Smooth muscle cell (in vitro differentiated cells): ENCODE measurements around the gene CTNNA1. TPM values are rescaled to one million over a fixed set of nuclear protein-coding genes. Genes with fewer than 3 reads are reported as not detected.

Experiments used
- DNase-seq: peaks from one replicate; lab custom pipeline; 2025; ENCODE audit not compliant: unreplicated experiment; lab: John Stamatoyannopoulos, UW
- H2AFZ ChIP-seq: fragments of 200-600 bp; sonication (generic); 2 replicates; pipeline ENCODE4 v1.6.0; 2016; ENCODE audit warnings: antibody characterized with exemption, low read depth, mild to moderate bottlenecking
- H3F3A ChIP-seq: fragments of 200-600 bp; sonication (generic); 2 replicates; pipeline ENCODE4 v1.6.0; 2017; ENCODE audit warnings: antibody characterized with exemption, low read depth
- H3K27ac ChIP-seq: fragments of 200-600 bp; sonication (generic); 2 replicates; pipeline ENCODE4 v1.5.1; 2016; ENCODE audit warnings: low read depth, mild to moderate bottlenecking
- H3K27me3 ChIP-seq: fragments of 200-600 bp; sonication (generic); 2 replicates; pipeline ENCODE4 v1.6.1; 2016; ENCODE audit warnings: low read depth, mild to moderate bottlenecking
- H3K36me3 ChIP-seq: fragments of 200-600 bp; sonication (generic); 2 replicates; pipeline ENCODE4 v1.5.1; 2016; ENCODE audit warnings: low read depth
- H3K4me1 ChIP-seq: fragments of 200-600 bp; sonication (generic); 2 replicates; pipeline ENCODE4 v1.5.1; 2016; ENCODE audit warnings: low read depth
- H3K4me2 ChIP-seq: fragments of 200-600 bp; sonication (generic); 2 replicates; pipeline ENCODE4 v1.6.0; 2016; ENCODE audit warnings: mild to moderate bottlenecking
- H3K4me3 ChIP-seq: fragments of 200-600 bp; sonication (generic); 2 replicates; pipeline ENCODE4 v1.5.1; 2016; ENCODE audit warnings: mild to moderate bottlenecking
- H3K79me2 ChIP-seq: fragments of 200-600 bp; sonication (generic); 2 replicates; pipeline ENCODE4 v1.6.0; 2016; ENCODE audit warnings: low read depth, mild to moderate bottlenecking
- H3K9ac ChIP-seq: fragments of 200-600 bp; sonication (generic); 2 replicates; pipeline ENCODE4 v1.6.0; 2016; ENCODE audit warnings: low read depth
- H3K9me3 ChIP-seq: fragments of 200-600 bp; sonication (generic); replicated peaks from 2 replicates; pipeline ENCODE4 v1.5.1; 2016; ENCODE audit warnings: low read depth
- H4K20me1 ChIP-seq: fragments of 200-600 bp; sonication (generic); 2 replicates; pipeline ENCODE4 v1.6.0; 2016; ENCODE audit warnings: low read depth
- CTCF ChIP-seq: fragments of 200-600 bp; sonication (generic); IDR thresholded peaks from 2 replicates; pipeline ENCODE4 v1.5.1; 2017; ENCODE audit warnings: borderline replicate concordance, mild to moderate bottlenecking, antibody characterized with exemption; ENCODE audit not compliant: insufficient read depth, poor library complexity, severe bottlenecking
- WGBS: methylation state at CpG from one replicate; pipeline ENCODE4 v1.1.7; 2016; ENCODE audit warnings: low lambda C conversion rate; 5-methylcytosine and 5-hydroxymethylcytosine counted together
- polyA plus RNA-seq: library from polyadenylated mRNA; unstranded; fragments of >200 nt; fragmentation: Nextera tagmentation; extraction: Ambion mirVana; gene quantifications from 2 replicates; pipeline ENCODE4 v1.2.1, GENCODE V29; 2016
- total RNA-seq: library from RNA; depleted of rRNA; stranded (reverse); fragments of >200 nt; gene quantifications from 2 replicates; pipeline ENCODE4 v1.2.3, GENCODE V29; 2014

CTNNA1 gene
- total and polyA plus RNA-seq, 2 experiments from 2014 or later, result 149 to 251 TPM

- Histone ChIP-seq H3K79me2 (no peaks in the 10 kb centered on the region), H3K9me3 (no peaks in the 10 kb centered on the region), H4K20me1 (no peaks in the 10 kb centered on the region), H3K27me3 (no peaks in the 10 kb centered on the region), H3K4me1 (peaks cover 39% of the 10 kb centered on the region), H3K4me3 (no peak overlapping the region), H2AFZ (no peak overlapping the region), H3K36me3 (no peaks in the 10 kb centered on the region), H3K4me2 (peak overlapping the region; percentile 62), H3F3A (peaks cover 3% of the 10 kb centered on the region), H3K27ac (peak overlapping the region; percentile 13), H3K9ac (no peak overlapping the region)
- WGBS, result 70% methylated on average over 10 of the region's 10 CpGs
- no peak for TF ChIP-seq CTCF
- no peak for DNase-seq
Measured at GRCh38 chr5:138967791-138968448, 214.7 kb downstream of the CTNNA1 start.

- H3K4me3 ChIP-seq, result no peak overlapping the region
Measured at GRCh38 chr5:138968601-138969000, 215.4 kb downstream of the CTNNA1 start.

GRCh38 chr5:138969323-138970002, 216.2 kb downstream of the CTNNA1 start:
- no peaks in the 10 kb centered on the region for H3K9me3 ChIP-seq
- H3F3A ChIP-seq, result no peaks in the 10 kb centered on the region
- no peaks in the 10 kb centered on the region for H4K20me1 ChIP-seq
- H3K9ac ChIP-seq, result no peak overlapping the region
- no peaks in the 10 kb centered on the region for H3K79me2 ChIP-seq
- DNase-seq, result no peak
- H3K4me3 ChIP-seq, result no peak overlapping the region
- H3K27ac ChIP-seq, result no peak overlapping the region
- no peak for TF ChIP-seq CTCF
- no peak overlapping the region for H2AFZ ChIP-seq
- peaks cover 31% of the 10 kb centered on the region for H3K4me1 ChIP-seq
- 94% methylated on average over 5 of the region's 5 CpGs for WGBS
- no peak overlapping the region for H3K4me2 ChIP-seq
- H3K27me3 ChIP-seq, result no peaks in the 10 kb centered on the region
- no peaks in the 10 kb centered on the region for H3K36me3 ChIP-seq

More at GRCh38 chr5:138968601-138969000, 215.4 kb downstream of the CTNNA1 start:
- Histone ChIP-seq H3K27me3 (no peaks in the 10 kb centered on the region), H4K20me1 (no peaks in the 10 kb centered on the region), H3K4me1 (peaks cover 32% of the 10 kb centered on the region), H3K79me2 (no peaks in the 10 kb centered on the region), H2AFZ (no peak overlapping the region), H3K27ac (no peak overlapping the region), H3K36me3 (no peaks in the 10 kb centered on the region), H3K9me3 (no peaks in the 10 kb centered on the region), H3K9ac (no peak overlapping the region), H3F3A (no peaks in the 10 kb centered on the region), H3K4me2 (no peak overlapping the region)
- TF ChIP-seq CTCF, result no peak
- DNase-seq, result no peak
- 97% methylated on average over 4 of the region's 4 CpGs for WGBS
